GM04504 (cell line): ENCODE data around the gene GFOD1.
A peak's percentile ranks its signal among the peaks of the same experiment; 100 is the strongest.
"Not testable (repeated sequence)": the region's sequence is repeated elsewhere in the genome, so short reads cannot be mapped to it uniquely, and the experiment has no call there.

Experiments
- DNase-seq: peaks from one replicate; pipeline ENCODE4 v3.0.0-alpha.2; 2012; ENCODE audit warnings: low read depth

Gene GFOD1

GRCh38 chr6:13463328-13463717, 24.1 kb downstream of the GFOD1 start:
- DNase-seq = no peak

GRCh38 chr6:13462458-13463327, 24.7 kb downstream of the GFOD1 start:
- DNase-seq = no peak

GRCh38 chr6:13461805-13462204, 25.6 kb downstream of the GFOD1 start:
- no peak for DNase-seq

- no peak for DNase-seq
These were observed 26.1 kb downstream of the GFOD1 start for GRCh38 chr6:13461307-13461706.

- DNase-seq = not testable (repeated sequence)
These were observed 27.1 kb downstream of the GFOD1 start for GRCh38 chr6:13460289-13460688.

- DNase-seq = no peak
These were observed 29.8 kb downstream of the GFOD1 start for GRCh38 chr6:13457577-13457976.

GRCh38 chr6:13455552-13455966, 31.8 kb downstream of the GFOD1 start:
- DNase-seq = no peak

GRCh38 chr6:13454286-13455221, 32.8 kb downstream of the GFOD1 start:
- peak; percentile 39 for DNase-seq

GRCh38 chr6:13453771-13454251, 33.6 kb downstream of the GFOD1 start:
- DNase-seq = no peak

GRCh38 chr6:13453153-13453552, 34.2 kb downstream of the GFOD1 start:
- no peak for DNase-seq

- DNase-seq = no peak
These were observed 34.9 kb downstream of the GFOD1 start for GRCh38 chr6:13452346-13453117.

GRCh38 chr6:13451181-13451895, 36.1 kb downstream of the GFOD1 start:
- DNase-seq = no peak

GRCh38 chr6:13450628-13451027, 36.8 kb downstream of the GFOD1 start:
- no peak for DNase-seq

GRCh38 chr6:13447949-13448724, 39.3 kb downstream of the GFOD1 start:
- no peak for DNase-seq

GRCh38 chr6:13446381-13446780, 41.0 kb downstream of the GFOD1 start:
- DNase-seq = no peak

GRCh38 chr6:13445744-13446115, 41.7 kb downstream of the GFOD1 start:
- DNase-seq = no peak

GRCh38 chr6:13445005-13445743, 42.2 kb downstream of the GFOD1 start:
- DNase-seq = no peak

GRCh38 chr6:13444604-13445003, 42.8 kb downstream of the GFOD1 start:
- DNase-seq = no peak

GRCh38 chr6:13443978-13444377, 43.4 kb downstream of the GFOD1 start:
- not testable (repeated sequence) for DNase-seq

GRCh38 chr6:13441778-13442177, 45.6 kb downstream of the GFOD1 start:
- DNase-seq = no peak
